Gastroesophageal sphincter (tissue), 3 donors: ENCODE measurements around the gene RUFY3.

Source experiments
- CTCF ChIP-seq, 4 experiments: fragments of 200-600 bp in 2 of 4; fragments of 450-650 bp in 2 of 4; sonication (generic) in 1 of 4; IDR thresholded peaks; one replicate each; pipeline ENCODE4 v1.5.1; 2017 to 2019; ENCODE audit warnings: antibody characterized with exemption in 4 of 4, mild to moderate bottlenecking in 2 of 4, moderate library complexity in 2 of 4
- EP300 ChIP-seq: sonication (generic); formaldehyde crosslinking; IDR thresholded peaks from one replicate; pipeline ENCODE4 v1.6.1; 2017; ENCODE audit warnings: antibody characterized with exemption, mild to moderate bottlenecking
- POLR2AphosphoS5 ChIP-seq: sonication (generic); formaldehyde crosslinking; IDR thresholded peaks from one replicate; pipeline ENCODE4 v1.6.1; 2017; ENCODE audit warnings: antibody characterized with exemption

GRCh38 chr4:70747874-70748273 lies 26.1 kb downstream of the RUFY3 start:
- no peak for TF ChIP-seq CTCF (IDR thresholded peaks at IDR 0.05)
- no peak for TF ChIP-seq EP300
- TF ChIP-seq POLR2AphosphoS5, result no peak
